A673 (cell line): ENCODE results near the gene TMTC2.

ENCODE experiments used
- CTCF ChIP-seq: fragments of 300-800, 200-600 bp; sonication (generic); conservative IDR thresholded peaks from 2 replicates; pipeline ENCODE4 v1.5.1; 2017; ENCODE audit warnings: low read depth, mild to moderate bottlenecking, antibody characterized with exemption, low read length, moderate library complexity, mixed read lengths
- EZH2 ChIP-seq: fragments of 200-600 bp; sonication (generic); IDR thresholded peaks from 2 replicates; pipeline ENCODE4 v1.6.1; 2017; ENCODE audit warnings: borderline replicate concordance, low read depth, mild to moderate bottlenecking, mixed read lengths, antibody characterized with exemption, low read length; ENCODE audit not compliant: poor library complexity, severe bottlenecking

- TF ChIP-seq CTCF (no peak), EZH2 (no peak)
Observed at GRCh38 chr12:83106873-83107272, 420.2 kb downstream of the TMTC2 start.
